Right lobe of liver (tissue), 6 donors: ENCODE results near the gene CCHCR1. TPM values are rescaled to one million over a fixed set of nuclear protein-coding genes. Genes with fewer than 3 reads are reported as not detected.

Source experiments
- ATAC-seq, 4 donors: fragments of 200-7000 bp; cut with Tn5 transposase; one replicate each; pipeline ENCODE4 v1.9.1; 2020; ENCODE audit warnings: mild to moderate bottlenecking in 4 of 4, moderate library complexity in 4 of 4
- DNase-seq, 3 donors: peaks; one replicate each; pipeline ENCODE4 v3.0.0-alpha.2; 2020
- H3K27ac ChIP-seq, 3 donors: fragments of 200-600 bp; one replicate each; pipeline ENCODE4 v1.8.0; 2022
- H3K27me3 ChIP-seq, 2 donors: fragments of 200-600 bp; one replicate each; pipeline ENCODE4 v1.8.0; 2022
- H3K36me3 ChIP-seq, 4 donors: fragments of 200-600 bp; sonication (generic) in 1 of 4; one replicate each; pipeline versions ENCODE4 v1.5.1 to v1.8.0; 2017 to 2022; ENCODE audit warnings: control low read depth in 1 of 4
- H3K4me1 ChIP-seq, 4 donors: fragments of 200-600 bp; sonication (generic) in 1 of 4; one replicate each; pipeline versions ENCODE4 v1.5.1 to v1.8.0; 2017 to 2022; ENCODE audit warnings: control low read depth in 1 of 4
- H3K4me3 ChIP-seq, 3 donors: fragments of 200-600 bp; one replicate each; pipeline ENCODE4 v1.8.0; 2022
- H3K9me3 ChIP-seq, 4 donors: fragments of 200-600 bp; sonication (generic) in 1 of 4; one replicate each; pipeline versions ENCODE4 v1.5.1 to v1.8.0; 2017 to 2022; ENCODE audit warnings: control low read depth in 1 of 4
- CTCF ChIP-seq, 4 donors: fragments of 200-600 bp in 3 of 4; fragments of 450-650 bp in 1 of 4; IDR thresholded peaks; one replicate each; pipeline versions ENCODE4 v1.5.1 to v1.8.0; 2016 to 2022; ENCODE audit warnings: antibody characterized with exemption in 4 of 4, mild to moderate bottlenecking in 2 of 4
- POLR2A ChIP-seq: fragments of 450-650 bp; IDR thresholded peaks from one replicate; pipeline ENCODE4 v1.6.1; 2017; ENCODE audit warnings: antibody characterized with exemption, mild to moderate bottlenecking
- WGBS: methylation state at CpG from one replicate; pipeline ENCODE4 v1.1.6; 2018; ENCODE audit warnings: low coverage, low lambda C conversion rate; ENCODE audit not compliant: insufficient coverage; ENCODE audit errors: missing lambda C conversion rate; 5-methylcytosine and 5-hydroxymethylcytosine counted together
- intact Hi-C, 2 donors: fragments of 100-400 bp; cut with DNase I; formaldehyde crosslinking; loops; one replicate each; pipeline versions ENCODE4 v1.11.2 to v1.14.1; 2022
- total RNA-seq, 6 experiments: library from RNA; depleted of rRNA in 2 of 6; stranded (reverse); fragments of >200 nt in 2 of 6; fragmentation: NEBNext Ultra II Directional in 3 of 6; extraction: Animal tissue kit (Norgen Biotek cat#: 25700) in 3 of 6; gene quantifications; one replicate each; pipeline versions ENCODE4 v1.1.0 to v1.2.4, GENCODE V29; 2016 to 2023
- donor health status: DM: no; HTN: yes; CAD: no.
- donor health status: DM: no; HTN: no; CAD: no.
- donor health status: DM: no; HTN: no; CAD: no.
- donor health status: DM: no; HTN: yes; CAD: no.
- donor health status: DM: no; HTN: yes; CAD: no.

The CCHCR1 gene
- total RNA-seq, 6 experiments from 2014 or later: 6.0 to 9.1 (median 8.0) TPM

- intact Hi-C loops: no loop called here
- DNase-seq (no peak), ATAC-seq (no peak)
- Histone ChIP-seq H3K4me3 (no peak overlapping the region), H3K4me1 (no peaks in the 10 kb centered on the region), H3K27me3 (no peaks in the 10 kb centered on the region), H3K27ac (no peak overlapping the region), H3K36me3 (no peaks in the 10 kb centered on the region), H3K9me3 (no peaks in the 10 kb centered on the region)
- no peak for TF ChIP-seq CTCF (IDR thresholded peaks at IDR 0.05)
- no peak for TF ChIP-seq POLR2A
- 96% methylated on average over 4 of the region's 11 CpGs for WGBS
Measured at GRCh38 chr6:31144970-31145340, 12.6 kb downstream of the CCHCR1 start.

GRCh38 chr6:31144296-31144969, 13.2 kb downstream of the CCHCR1 start:
- H3K27me3 ChIP-seq: no peaks in the 10 kb centered on the region
- H3K27ac ChIP-seq: no peak overlapping the region
- no peaks in the 10 kb centered on the region for H3K4me1 ChIP-seq
- H3K9me3 ChIP-seq: no peaks in the 10 kb centered on the region
- WGBS: 92% methylated on average over 13 of the region's 18 CpGs
- H3K36me3 ChIP-seq: no peaks in the 10 kb centered on the region
- no peak for ATAC-seq
- TF ChIP-seq CTCF (IDR thresholded peaks at IDR 0.05) (no peak), POLR2A (no peak)
- no peak for DNase-seq
- intact Hi-C loops: no loop called here
- H3K4me3 ChIP-seq: no peak overlapping the region

DNA sequence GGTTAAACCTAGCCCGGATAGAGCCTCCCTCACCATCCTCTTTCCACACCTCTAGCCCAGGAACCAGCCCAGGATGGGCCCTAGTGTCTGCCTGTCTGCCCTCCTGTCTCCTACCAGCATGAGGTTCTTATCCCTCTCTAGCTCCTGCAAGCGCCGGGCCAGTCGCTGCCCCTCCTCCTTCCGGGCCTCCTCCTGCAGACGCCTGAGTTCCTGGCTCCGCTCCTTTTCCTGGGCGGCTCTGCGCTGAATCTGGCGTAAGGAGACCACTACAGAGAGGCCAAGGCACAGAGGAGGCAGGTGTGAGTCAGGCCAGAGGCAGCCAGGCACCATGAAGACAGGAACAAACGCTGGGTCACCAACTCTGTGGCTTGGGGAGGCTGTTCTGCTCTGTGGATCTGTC, 14.5 kb downstream of the CCHCR1 start:
- H3K27ac ChIP-seq: no peak overlapping the region
- no peak overlapping the region for H3K4me3 ChIP-seq
- WGBS: 53% methylated on average over 9 of the region's 11 CpGs
- ATAC-seq (peak; percentile 36 to 39 (median 38)), DNase-seq (no peak)
- H3K9me3 ChIP-seq: no peaks in the 10 kb centered on the region
- no peaks in the 10 kb centered on the region for H3K27me3 ChIP-seq
- H3K36me3 ChIP-seq: no peaks in the 10 kb centered on the region
- H3K4me1 ChIP-seq: no peaks in the 10 kb centered on the region
- TF ChIP-seq CTCF (IDR thresholded peaks at IDR 0.05): no peak
- intact Hi-C loops: no loop called here

GRCh38 chr6:31142361-31142761, 15.2 kb downstream of the CCHCR1 start:
- Histone ChIP-seq H3K9me3 (no peaks in the 10 kb centered on the region), H3K27ac (no peak overlapping the region), H3K36me3 (no peaks in the 10 kb centered on the region), H3K4me3 (no peak overlapping the region), H3K27me3 (no peaks in the 10 kb centered on the region), H3K4me1 (no peaks in the 10 kb centered on the region)
- intact Hi-C loops: no loop called here
- ATAC-seq (no peak), DNase-seq (no peak)
- 73% methylated on average over 2 of the region's 2 CpGs for WGBS
- no peak for TF ChIP-seq CTCF (IDR thresholded peaks at IDR 0.05)
- TF ChIP-seq POLR2A: no peak

GRCh38 chr6:31140643-31141042, 17.0 kb downstream of the CCHCR1 start:
- no peaks in the 10 kb centered on the region for H3K9me3 ChIP-seq
- H3K36me3 ChIP-seq: no peaks in the 10 kb centered on the region
- TF ChIP-seq POLR2A (no peak), CTCF (IDR thresholded peaks at IDR 0.05) (no peak)
- no peaks in the 10 kb centered on the region for H3K4me1 ChIP-seq
- DNase-seq (no peak), ATAC-seq (no peak)
- WGBS: no CpG with 5 or more reads among the region's 15 CpGs
- no peak overlapping the region for H3K27ac ChIP-seq
- no peaks in the 10 kb centered on the region for H3K27me3 ChIP-seq
- intact Hi-C loops: no loop called here
- no peak overlapping the region for H3K4me3 ChIP-seq
